ENCODE data around the gene TBC1D30. TPM values are rescaled to one million over a fixed set of nuclear protein-coding genes. Genes with fewer than 3 reads are reported as not detected.
A peak's percentile ranks its signal among the peaks of the same experiment; 100 is the strongest.
"Not testable (repeated sequence)": the region's sequence is repeated elsewhere in the genome, so short reads cannot be mapped to it uniquely, and the experiment has no call there.

TBC1D30 gene, protein sequence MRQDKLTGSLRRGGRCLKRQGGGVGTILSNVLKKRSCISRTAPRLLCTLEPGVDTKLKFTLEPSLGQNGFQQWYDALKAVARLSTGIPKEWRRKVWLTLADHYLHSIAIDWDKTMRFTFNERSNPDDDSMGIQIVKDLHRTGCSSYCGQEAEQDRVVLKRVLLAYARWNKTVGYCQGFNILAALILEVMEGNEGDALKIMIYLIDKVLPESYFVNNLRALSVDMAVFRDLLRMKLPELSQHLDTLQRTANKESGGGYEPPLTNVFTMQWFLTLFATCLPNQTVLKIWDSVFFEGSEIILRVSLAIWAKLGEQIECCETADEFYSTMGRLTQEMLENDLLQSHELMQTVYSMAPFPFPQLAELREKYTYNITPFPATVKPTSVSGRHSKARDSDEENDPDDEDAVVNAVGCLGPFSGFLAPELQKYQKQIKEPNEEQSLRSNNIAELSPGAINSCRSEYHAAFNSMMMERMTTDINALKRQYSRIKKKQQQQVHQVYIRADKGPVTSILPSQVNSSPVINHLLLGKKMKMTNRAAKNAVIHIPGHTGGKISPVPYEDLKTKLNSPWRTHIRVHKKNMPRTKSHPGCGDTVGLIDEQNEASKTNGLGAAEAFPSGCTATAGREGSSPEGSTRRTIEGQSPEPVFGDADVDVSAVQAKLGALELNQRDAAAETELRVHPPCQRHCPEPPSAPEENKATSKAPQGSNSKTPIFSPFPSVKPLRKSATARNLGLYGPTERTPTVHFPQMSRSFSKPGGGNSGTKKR
- 7.5 TPM for polyA plus RNA-seq (2012; ENCODE audit: insufficient read depth, insufficient read length)

DNA sequence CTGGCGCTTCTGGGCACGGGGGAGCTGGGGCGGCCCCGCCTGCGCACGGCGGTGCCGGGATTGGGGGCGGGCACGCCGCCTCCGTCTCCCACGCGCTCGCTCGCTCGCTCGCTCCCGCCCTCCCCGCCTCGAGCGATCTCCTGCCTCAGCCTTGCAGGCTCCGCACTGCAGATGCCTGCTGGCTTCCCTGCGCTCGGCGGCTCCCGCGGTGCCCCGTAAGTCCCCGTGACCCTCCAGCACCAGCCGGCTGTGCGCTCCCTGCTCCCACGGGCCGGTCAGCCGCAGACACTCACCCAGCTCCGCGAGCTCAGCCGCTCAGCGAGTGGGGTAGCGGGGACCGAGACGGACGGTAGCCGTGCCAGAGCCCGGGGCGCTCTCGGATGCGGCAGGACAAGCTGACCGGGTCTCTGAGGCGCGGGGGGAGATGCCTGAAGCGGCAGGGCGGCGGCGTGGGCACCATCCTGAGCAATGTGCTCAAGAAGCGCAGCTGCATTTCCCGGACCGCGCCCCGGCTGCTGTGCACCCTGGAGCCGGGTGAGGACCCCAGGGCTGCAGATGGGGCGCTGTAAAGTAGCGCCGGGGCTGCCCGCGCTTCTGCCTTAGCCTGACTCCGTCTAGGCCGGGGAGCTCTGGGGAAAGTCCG, at the start of gene TBC1D30:
Gene TBC1D30 (plus strand): TSS at position 148 of the 643 bp plus-strand sequence. CDS start 233 bp downstream, at position 381.
- no peak for DNase-seq (ENCODE audit: low read depth, low spot score)
- H3K4me3 ChIP-seq (ENCODE audit: low read length): peak within 1 kb of the TSS; percentile 41

DNA sequence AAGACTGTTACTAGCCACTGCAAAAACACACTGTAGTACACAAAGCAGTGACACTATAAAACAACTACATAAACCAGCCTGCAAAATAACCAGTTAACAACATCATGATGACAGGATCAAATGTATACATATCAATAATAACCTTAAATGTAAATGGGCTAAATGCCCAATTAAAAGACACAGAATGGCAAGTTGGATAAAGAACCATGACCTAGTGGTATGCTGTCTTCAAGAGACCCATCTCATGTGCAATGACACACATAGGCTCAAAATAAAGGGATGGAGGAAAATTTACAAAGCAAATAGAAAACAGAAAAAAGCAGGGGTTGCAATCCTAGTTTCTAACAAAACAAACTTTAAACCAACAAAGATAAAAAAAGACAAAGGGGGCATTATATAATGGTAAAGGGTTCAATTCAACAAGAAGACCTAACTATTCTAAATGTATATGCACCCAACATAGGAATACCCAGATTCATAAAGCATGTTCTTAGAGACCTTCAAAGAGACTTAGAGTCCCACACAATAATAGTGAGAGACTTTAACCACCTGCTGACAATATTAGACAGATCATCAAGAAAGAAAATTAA, 49.2 kb upstream of the TBC1D30 start:
- not testable (repeated sequence) for DNase-seq (ENCODE audit: low read depth, low spot score); H3K4me3 ChIP-seq (ENCODE audit: low read length)

DNA sequence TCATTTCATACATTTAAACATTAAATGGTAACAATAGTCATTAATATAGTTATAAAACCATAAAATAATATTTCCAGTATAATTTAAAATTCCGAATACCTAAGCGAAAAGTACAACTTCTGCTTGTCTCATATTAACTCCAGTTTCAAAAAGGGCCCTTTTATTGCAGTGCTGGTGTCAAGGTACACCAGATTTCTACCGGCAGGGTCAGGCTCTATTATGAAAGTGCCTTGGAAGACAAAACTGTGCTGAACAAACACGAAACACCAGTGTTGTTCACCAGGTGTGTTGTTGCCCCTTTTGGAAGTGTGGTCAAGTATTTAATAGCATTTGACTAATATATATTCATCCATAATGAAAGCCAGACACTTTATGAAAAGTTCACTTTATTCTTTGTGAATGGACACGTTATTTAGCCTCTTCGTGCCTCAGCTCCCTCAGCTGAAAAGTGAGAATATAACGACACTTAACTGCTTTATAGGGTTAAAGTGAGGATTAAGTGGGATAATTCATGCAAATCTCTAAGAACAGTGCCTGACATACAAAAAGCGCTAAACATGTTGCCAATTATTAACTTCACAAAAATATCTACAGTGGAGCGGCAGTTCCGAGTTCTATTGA, 45.0 kb upstream of the TBC1D30 start:
- no peak overlapping the region for H3K4me3 ChIP-seq (ENCODE audit: low read length)
- DNase-seq (ENCODE audit: low read depth, low spot score): no peak

DNA sequence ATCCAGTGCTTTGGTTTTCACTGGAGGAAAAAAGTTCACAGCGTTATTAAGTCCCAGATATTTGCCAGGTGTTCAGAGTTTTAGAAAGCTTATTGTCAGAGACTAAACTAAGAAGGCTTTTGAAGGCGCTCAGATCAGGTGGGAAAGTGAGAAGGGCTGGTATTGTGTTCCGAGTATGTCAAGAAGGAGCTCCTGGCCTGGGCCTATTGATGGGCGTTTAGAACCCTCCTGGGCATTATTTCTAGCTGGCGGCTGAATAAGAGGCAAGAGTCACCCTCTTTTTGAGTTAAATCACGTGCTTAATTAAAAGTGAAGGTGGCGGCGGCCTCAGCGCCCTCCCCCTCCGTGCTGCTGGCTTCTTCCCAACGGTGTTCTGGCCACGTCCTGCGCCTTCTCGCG, 44.3 kb upstream of the TBC1D30 start:
- no peak for DNase-seq (ENCODE audit: low read depth, low spot score)
- H3K4me3 ChIP-seq (ENCODE audit: low read length): no peak overlapping the region

DNA sequence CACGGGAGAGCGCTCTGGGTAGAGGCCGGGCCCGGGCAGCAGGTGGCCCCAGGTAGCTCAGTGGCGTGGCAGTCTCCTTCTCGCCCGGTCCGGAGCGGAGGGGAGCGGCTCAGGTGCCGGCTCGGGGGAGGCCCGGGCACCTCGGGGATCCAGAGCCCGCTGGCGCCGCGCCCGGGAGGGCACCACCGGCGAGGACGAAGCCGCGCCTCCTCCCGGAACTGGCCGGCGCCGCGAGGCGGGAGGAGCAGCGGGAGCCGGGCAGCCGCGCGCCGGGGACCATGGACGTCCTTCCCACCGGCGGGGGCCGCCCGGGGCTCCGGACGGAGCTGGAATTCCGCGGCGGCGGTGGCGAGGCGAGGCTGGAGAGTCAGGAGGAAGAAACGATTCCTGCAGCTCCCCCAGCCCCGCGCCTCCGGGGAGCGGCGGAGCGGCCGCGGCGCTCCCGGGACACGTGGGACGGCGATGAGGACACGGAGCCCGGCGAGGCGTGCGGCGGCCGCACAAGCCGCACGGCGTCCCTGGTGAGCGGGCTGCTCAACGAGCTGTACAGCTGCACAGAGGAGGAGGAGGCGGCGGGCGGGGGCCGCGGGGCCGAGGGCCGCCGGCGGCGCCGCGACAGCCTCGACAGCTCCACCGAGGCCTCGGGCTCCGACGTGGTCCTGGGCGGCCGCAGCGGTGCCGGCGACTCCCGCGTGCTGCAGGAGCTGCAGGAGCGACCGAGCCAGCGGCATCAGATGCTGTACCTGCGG, 43.7 kb upstream of the TBC1D30 start:
- DNase-seq (ENCODE audit: low read depth, low spot score): no peak
- no peak overlapping the region for H3K4me3 ChIP-seq (ENCODE audit: low read length)

DNA sequence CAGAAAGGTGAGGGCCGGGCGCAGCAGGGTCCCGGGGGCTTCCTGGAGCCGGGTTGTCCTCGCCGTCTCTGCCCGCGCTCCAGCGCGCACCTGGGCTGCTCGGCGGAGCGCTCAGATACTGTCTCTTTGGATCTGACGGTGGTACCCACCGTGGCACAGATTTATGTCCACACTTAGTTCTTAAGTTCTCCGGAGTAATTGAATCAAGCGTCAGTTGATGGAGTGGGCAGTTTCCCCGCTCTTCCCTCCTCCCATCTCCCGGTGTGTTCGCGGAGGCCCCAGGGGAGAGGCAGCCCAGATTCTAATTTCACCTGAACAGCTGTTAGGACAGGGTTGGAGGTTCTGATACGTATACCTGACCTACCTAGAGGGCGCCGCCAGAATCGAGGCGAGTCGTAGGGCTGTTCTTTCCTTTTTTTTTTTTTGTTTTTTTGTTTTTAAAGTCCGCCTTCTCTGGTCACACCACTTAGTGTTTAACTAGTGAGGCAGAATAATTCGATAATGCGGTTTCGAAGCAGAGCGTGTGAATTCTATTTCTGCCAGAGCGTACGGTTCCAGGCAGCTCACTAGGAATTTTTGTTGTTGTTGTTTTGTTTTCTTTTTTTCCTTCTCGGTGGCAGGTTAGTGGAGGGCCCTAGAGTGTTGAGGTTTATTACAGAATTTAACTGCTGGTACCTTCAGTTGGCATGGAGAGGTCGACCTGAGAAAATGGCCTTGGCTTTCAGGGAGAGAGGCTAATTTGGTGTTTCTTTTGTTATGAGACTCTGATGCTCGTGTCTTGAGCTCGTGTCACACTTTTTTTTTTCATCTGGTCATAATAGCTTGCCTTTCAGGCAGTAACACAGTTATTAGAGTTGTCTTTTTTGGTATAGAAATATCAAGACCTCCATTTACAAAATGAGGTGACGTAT, 42.9 kb upstream of the TBC1D30 start:
- no peak overlapping the region for H3K4me3 ChIP-seq (ENCODE audit: low read length)
- no peak for DNase-seq (ENCODE audit: low read depth, low spot score)

DNA sequence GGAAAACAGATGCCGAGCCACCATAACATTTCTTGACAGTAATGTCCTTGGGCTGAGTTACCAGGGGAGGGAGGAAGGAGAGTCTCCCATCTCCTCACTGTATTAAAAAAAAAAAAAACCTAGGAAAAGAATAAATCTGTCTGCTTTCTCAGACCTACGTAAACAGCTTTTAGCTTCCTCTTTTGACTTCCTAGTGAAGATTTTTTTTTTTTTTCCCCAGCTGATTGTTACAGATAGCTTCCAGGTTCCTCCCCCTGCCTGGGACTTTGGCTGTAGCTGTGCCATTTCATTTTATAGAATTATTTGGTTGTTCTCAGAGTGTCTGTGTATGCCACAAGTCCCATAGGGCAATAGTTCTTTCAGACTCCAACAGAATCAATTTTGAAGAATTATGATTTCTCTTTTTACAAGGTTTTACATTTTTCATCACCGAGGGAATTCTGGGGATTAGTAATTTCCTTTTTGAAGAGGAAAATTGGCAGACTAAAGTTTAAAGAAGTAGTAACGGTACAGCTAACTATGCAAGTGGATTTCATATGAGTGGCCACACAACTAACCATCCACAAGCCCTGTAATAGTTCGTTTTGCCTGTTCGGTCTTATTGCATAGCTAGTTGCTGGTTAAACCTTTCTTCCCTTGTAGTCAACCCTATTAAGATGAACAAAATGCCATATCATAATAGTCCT, 42.1 kb upstream of the TBC1D30 start:
- H3K4me3 ChIP-seq (ENCODE audit: low read length): no peak overlapping the region
- DNase-seq (ENCODE audit: low read depth, low spot score): no peak

DNA sequence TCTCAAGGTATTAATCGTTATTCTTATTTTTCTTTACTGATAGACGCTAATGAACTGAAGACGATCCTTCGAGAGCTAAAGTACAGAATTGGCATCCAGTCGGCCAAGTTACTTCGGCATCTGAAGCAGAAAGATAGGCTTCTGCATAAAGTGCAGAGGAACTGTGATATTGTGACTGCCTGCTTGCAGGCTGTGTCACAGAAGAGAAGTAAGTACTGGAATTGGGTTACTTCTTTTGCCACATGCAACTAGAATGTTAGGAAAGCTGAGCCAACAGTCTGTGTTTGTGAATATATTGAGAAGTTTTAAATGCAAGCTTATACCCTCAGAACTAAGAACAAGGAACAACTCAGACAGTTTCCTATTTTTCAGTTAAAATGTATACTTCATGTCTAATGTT, 38.6 kb upstream of the TBC1D30 start:
- no peak for DNase-seq (ENCODE audit: low read depth, low spot score)
- no peak overlapping the region for H3K4me3 ChIP-seq (ENCODE audit: low read length)

DNA sequence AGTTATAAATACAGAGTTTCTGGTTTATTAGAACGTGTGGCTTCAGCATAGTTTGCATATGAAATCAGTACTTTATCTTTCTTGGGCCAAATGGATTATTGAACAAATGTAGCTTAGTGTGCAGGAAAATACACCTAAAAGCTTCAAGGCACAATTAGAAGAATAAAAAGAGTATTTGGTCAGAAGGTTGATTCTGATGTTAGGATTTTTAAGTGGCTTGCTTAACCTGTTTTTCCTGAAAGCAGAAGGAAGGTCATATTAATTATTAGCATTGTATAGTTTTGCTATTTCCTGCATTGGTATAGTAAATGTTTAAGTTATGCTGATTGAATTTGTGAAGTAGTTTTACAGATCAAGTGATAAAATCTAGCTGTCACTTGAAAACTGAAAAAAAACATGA, 34.3 kb upstream of the TBC1D30 start:
- H3K4me3 ChIP-seq (ENCODE audit: low read length): no peak overlapping the region
- DNase-seq (ENCODE audit: low read depth, low spot score): no peak

DNA sequence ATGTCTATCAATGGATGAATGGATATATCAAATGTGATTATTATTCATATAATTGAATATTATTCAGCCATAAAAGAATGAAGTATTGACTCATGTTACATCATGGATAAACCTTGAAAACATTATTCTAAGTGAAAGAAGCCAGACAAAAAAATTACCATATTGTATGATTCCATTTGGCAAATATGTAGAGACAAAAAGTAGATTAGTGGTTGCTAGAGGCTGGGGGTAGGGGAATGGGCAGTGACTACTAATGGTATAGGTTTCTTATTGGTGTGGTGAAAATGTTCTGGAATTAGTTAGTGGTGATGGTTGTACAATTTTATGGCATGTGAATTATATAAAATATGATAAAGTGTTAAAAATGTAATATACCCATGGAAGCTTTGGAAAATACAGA, 33.4 kb upstream of the TBC1D30 start:
- DNase-seq (ENCODE audit: low read depth, low spot score): no peak
- no peak overlapping the region for H3K4me3 ChIP-seq (ENCODE audit: low read length)

DNA sequence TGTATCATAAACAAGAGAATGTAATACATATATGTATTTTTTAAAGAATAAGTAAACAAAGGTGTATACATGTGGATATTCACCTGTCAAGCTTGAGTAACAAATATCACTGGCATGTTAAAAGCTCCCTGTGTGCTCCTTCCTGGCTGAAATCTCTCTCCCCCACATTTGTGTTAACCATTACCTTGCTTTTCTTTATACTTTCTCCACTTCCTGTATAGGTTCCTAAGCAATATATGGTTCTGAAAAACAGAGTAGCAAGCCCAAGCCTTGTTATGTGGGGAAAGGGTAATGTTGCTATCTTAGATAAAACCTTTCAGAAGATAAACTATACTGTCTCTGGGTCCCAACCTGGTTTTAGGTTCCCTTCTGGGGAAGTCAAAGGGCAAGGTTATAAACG, 32.3 kb upstream of the TBC1D30 start:
- DNase-seq (ENCODE audit: low read depth, low spot score): no peak
- H3K4me3 ChIP-seq (ENCODE audit: low read length): no peak overlapping the region

DNA sequence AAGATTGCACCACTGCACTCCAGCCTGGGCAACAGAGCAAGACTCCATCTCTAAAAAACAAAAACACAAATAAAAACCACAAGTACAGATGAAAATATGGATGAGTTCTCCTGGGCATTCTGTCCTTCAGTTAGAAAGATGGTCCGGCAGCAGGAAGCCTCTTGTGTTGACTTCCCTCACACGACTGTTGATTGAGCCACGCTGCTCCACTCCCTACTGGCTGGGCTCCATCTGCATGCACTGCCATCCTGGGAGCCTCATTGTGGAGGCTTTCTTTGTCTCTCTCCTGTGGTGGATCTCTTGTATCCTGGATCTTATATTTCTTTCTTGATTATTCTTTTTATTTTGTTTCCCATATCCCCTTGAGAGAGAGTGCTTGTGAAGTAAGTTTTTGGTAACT, 30.8 kb upstream of the TBC1D30 start:
- H3K4me3 ChIP-seq (ENCODE audit: low read length): no peak overlapping the region
- DNase-seq (ENCODE audit: low read depth, low spot score): no peak

DNA sequence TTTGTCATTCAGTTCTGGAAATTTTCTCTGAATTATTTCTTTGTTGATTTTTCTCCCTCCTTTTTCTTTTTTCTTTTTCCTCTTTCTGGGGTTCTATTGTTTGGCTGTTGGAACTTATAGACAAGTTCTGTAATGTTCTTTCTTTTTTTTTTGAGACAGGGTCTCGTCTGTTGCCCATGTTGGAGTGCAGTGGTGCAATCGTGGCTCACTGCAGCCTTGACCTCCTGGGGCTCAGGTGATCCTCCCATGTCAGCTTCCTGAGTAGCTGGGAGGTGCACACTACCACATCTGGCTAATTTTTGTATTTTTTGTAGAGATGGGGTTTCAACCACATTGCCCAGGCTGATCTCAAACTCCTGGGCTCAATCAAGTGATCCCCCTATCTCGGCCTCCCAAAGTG, 30.1 kb upstream of the TBC1D30 start:
- no peak for DNase-seq (ENCODE audit: low read depth, low spot score)
- no peak overlapping the region for H3K4me3 ChIP-seq (ENCODE audit: low read length)

DNA sequence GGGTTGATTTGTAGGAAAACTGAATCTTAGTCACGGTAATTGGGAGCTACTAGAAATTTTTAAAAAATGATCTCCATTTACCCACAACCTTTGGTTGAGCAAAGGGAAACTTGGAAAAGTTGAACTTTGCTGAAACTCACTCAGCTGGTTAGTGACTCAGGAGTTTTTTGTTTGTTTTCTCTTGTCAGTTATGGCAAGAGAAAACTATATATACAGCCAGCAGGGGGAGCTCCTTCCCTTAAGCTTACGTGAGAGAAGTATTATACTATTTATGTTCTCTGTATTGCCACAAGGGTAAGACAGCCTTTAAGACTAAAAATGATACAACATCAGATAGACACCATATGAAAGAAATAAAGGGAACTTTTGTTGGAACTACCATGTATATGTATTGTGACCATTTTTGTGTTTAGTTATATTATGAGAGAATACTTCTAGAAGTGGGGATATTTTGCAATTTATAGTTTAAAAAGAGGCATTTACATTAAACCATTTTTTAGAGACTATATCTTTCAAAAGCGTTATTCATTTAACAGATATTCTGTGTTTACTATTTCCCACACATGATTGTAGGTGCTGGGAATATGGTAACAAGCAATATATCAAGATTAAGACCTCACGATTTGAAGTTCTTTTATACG, 28.1 kb upstream of the TBC1D30 start:
- H3K4me3 ChIP-seq (ENCODE audit: low read length): no peak overlapping the region
- peak; percentile 88 for DNase-seq (ENCODE audit: low read depth, low spot score)

DNA sequence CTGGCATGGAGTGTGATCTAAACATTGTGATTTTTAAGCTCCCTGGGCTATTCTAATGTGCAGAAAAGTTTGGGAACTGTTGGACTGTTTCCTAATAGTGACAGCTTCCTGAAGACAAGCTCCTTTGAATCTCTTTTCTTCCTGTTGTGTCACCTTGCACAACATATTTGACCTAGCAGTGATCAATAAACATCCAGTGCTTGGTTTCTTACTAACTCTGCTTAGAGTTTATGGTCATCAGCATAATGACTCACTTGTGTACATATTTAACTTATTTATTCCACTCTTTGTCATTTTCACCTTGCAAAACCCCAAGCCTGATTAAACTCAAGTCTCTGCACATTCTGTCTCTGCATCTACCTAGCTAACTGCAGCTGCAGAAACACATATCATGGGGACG, 27.3 kb upstream of the TBC1D30 start:
- H3K4me3 ChIP-seq (ENCODE audit: low read length): no peak overlapping the region

DNA sequence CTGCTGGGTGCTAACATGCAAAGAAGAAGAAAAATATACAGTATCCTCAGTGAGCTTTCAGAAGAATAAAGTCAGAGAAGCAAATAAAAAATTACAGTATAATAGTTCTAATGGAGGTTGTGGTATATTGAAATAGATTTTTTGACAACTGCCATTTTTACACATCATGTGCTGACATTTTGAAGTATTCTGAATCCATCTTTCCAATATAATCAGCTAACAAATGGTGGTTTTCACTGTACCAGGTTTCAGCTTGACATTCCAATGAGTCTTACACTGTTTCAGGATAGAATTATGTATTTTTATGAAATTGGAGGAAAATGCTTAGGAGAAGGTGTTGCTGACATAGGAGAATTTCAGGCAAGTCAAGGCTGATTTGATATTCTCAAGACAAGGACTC, 26.3 kb upstream of the TBC1D30 start:
- H3K4me3 ChIP-seq (ENCODE audit: low read length): no peak overlapping the region
- no peak for DNase-seq (ENCODE audit: low read depth, low spot score)

More for the DNA sequence above, 27.3 kb upstream of the TBC1D30 start:
- DNase-seq (ENCODE audit: low read depth, low spot score): no peak

DNA sequence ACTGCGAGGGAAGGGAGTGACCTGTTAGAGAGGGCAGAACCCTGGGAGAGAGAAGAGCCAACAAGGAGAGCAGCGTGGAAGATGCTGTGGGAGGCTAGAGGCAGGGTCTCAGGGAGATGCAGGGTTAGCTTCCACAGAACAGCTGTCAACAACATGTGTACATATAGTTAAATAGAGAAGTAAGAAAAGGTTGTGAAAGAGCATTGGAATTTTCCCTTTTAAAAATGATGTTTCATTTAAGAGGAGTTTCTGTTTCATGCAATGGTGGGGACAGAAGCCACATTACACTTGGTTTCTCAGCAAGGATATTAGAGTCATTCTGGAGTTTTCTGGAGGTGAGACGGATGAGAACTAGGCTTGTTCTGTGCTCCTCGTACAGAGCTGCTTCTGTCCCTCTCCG, 23.8 kb upstream of the TBC1D30 start:
- H3K4me3 ChIP-seq (ENCODE audit: low read length): no peak overlapping the region
- DNase-seq (ENCODE audit: low read depth, low spot score): no peak

Measured in Jurkat, Clone E6-1 (cell line).